ENCODE measurements around the gene ABCA12. TPM values are rescaled to one million over a fixed set of nuclear protein-coding genes. Genes with fewer than 3 reads are reported as not detected.

Gene ABCA12
- total RNA-seq, 1 donor from 2014 or later: 7.7 TPM

DNA sequence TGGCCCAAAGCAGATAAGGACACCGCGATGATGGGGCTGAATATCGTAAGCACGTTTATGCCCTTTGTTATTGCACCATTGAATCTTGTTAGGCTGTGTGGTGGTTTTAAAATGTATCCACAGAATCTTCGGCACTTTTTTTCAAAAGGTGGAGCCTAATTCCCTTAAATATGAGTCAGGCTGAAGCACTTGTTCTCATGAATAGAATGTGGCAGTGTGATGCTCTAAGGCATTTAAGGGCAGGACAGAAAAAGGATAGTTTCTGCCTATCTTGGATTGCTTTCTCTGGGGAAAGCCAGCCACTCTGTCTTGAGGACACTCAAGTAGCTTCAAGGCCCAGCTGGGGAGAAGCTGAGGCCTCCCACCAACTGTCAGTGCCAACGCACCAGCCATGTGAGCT, 39.6 kb downstream of the ABCA12 start:
- Histone ChIP-seq H3K27me3 (ENCODE audit: control insufficient read depth, insufficient read depth, low read length) (no peaks in the 10 kb centered on the region), H3K36me3 (ENCODE audit: control insufficient read depth, insufficient read depth, low read length) (no peaks in the 10 kb centered on the region), H3K4me3 (ENCODE audit: low read depth, low read length) (no peak overlapping the region)
- DNase-seq (ENCODE audit: low read depth): no peak
- TF ChIP-seq, protein P1, sequence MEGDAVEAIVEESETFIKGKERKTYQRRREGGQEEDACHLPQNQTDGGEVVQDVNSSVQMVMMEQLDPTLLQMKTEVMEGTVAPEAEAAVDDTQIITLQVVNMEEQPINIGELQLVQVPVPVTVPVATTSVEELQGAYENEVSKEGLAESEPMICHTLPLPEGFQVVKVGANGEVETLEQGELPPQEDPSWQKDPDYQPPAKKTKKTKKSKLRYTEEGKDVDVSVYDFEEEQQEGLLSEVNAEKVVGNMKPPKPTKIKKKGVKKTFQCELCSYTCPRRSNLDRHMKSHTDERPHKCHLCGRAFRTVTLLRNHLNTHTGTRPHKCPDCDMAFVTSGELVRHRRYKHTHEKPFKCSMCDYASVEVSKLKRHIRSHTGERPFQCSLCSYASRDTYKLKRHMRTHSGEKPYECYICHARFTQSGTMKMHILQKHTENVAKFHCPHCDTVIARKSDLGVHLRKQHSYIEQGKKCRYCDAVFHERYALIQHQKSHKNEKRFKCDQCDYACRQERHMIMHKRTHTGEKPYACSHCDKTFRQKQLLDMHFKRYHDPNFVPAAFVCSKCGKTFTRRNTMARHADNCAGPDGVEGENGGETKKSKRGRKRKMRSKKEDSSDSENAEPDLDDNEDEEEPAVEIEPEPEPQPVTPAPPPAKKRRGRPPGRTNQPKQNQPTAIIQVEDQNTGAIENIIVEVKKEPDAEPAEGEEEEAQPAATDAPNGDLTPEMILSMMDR (IDR thresholded peaks at IDR 0.05; ENCODE audit: insufficient read depth, low read length, poor library complexity, severe bottlenecking): no peak

DNA sequence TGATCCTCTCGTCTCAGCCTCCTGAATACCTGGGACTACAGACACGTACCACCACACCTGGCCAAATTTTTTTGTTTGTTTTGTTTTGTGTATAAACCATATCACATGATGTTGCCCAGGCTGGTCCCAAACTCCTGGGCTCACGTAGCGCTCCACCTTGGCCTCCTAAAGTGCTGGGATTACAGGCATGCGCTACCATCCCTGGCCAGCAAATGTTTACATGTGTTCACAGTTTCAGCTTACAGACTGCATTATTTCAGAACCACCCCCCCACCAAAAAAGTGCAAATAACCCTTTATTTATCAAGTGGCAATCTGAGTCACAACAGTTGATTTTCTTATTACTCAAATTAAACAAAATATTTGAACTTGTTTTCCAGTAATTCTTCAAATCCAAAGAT, 54.3 kb downstream of the ABCA12 start:
- DNase-seq (ENCODE audit: low read depth): no peak
- H3K27me3 ChIP-seq (ENCODE audit: control insufficient read depth, insufficient read depth, low read length): no peaks in the 10 kb centered on the region
- no peaks in the 10 kb centered on the region for H3K36me3 ChIP-seq (ENCODE audit: control insufficient read depth, insufficient read depth, low read length)
- H3K4me3 ChIP-seq (ENCODE audit: low read depth, low read length): no peak overlapping the region
- TF ChIP-seq, protein P1 (IDR thresholded peaks at IDR 0.05; ENCODE audit: insufficient read depth, low read length, poor library complexity, severe bottlenecking): no peak

DNA sequence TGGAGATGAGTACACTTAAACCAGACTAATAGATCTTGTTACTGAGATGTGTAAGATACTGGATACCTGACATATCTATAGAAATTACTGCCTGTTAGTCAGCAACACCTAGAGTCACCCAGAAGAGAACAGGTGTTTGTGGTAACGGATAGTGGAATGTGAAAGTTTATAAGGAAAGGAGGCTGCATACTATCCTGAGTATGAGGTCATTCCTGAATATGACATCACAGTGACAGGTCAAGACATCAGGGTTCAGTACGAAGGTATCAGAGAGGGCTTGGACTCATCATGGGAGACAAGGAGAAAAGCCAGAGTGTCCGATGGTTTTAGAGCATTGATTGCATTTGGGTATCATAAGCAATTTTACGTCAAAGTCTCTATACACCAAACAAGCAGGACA, 55.3 kb downstream of the ABCA12 start:
- H3K36me3 ChIP-seq (ENCODE audit: control insufficient read depth, insufficient read depth, low read length): no peaks in the 10 kb centered on the region
- no peak overlapping the region for H3K4me3 ChIP-seq (ENCODE audit: low read depth, low read length)
- no peak for DNase-seq (ENCODE audit: low read depth)
- H3K27me3 ChIP-seq (ENCODE audit: control insufficient read depth, insufficient read depth, low read length): no peaks in the 10 kb centered on the region
- TF ChIP-seq, protein P1 (IDR thresholded peaks at IDR 0.05; ENCODE audit: insufficient read depth, low read length, poor library complexity, severe bottlenecking): no peak

DNA sequence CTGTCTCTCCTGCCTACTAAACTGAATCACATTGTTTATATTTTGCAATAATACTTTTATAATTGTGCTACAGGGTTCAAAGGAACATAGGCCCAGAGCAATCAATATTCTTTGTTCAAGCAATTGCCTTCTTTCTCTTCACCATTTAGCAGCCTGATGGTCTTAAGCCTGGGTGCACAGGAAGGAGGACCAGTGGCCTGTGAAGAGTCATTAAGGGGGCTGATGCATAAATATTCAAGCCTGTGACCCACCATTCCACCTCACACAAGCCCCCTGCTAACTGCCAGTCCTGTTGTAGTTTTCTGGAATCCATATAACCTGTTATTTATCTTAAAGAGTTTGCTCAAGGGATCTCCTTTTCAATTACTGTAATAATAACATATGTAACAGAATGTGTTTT, 56.0 kb downstream of the ABCA12 start:
- TF ChIP-seq, protein P1 (IDR thresholded peaks at IDR 0.05; ENCODE audit: insufficient read depth, low read length, poor library complexity, severe bottlenecking): no peak
- H3K4me3 ChIP-seq (ENCODE audit: low read depth, low read length): no peak overlapping the region
- DNase-seq (ENCODE audit: low read depth): no peak
- H3K36me3 ChIP-seq (ENCODE audit: control insufficient read depth, insufficient read depth, low read length): no peaks in the 10 kb centered on the region
- H3K27me3 ChIP-seq (ENCODE audit: control insufficient read depth, insufficient read depth, low read length): no peaks in the 10 kb centered on the region

DNA sequence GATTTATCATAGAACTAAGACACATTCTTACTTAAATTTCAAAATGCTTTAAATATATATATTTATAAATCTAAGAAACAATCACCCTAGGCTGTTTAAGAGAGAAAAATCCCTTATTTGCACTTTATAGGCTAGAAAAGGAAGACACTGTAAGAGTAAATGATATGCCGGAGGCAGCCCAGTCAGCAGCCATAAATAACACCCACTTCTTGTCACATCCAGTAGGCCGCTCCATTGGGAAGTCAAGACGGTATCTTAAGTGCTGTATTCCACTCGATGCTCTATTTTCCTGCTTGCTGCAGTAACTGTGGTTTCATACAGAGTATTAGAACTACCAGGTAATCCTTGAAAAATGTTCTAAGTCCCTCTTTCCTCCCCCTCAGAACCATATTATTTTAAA, 57.9 kb downstream of the ABCA12 start:
- TF ChIP-seq, protein P1 (IDR thresholded peaks at IDR 0.05; ENCODE audit: insufficient read depth, low read length, poor library complexity, severe bottlenecking): no peak
- H3K4me3 ChIP-seq (ENCODE audit: low read depth, low read length): no peak overlapping the region
- DNase-seq (ENCODE audit: low read depth): no peak
- H3K27me3 ChIP-seq (ENCODE audit: control insufficient read depth, insufficient read depth, low read length): no peaks in the 10 kb centered on the region
- H3K36me3 ChIP-seq (ENCODE audit: control insufficient read depth, insufficient read depth, low read length): no peaks in the 10 kb centered on the region

GRCh38 chr2:215071676-215072075, 66.8 kb downstream of the ABCA12 start:
- TF ChIP-seq, protein P1 (IDR thresholded peaks at IDR 0.05; ENCODE audit: insufficient read depth, low read length, poor library complexity, severe bottlenecking): no peak
- no peak overlapping the region for H3K4me3 ChIP-seq (ENCODE audit: low read depth, low read length)
- H3K36me3 ChIP-seq (ENCODE audit: control insufficient read depth, insufficient read depth, low read length): no peaks in the 10 kb centered on the region
- no peak for DNase-seq (ENCODE audit: low read depth)
- H3K27me3 ChIP-seq (ENCODE audit: control insufficient read depth, insufficient read depth, low read length): no peaks in the 10 kb centered on the region

Measured in kidney epithelial cell (primary cell).